HEK293T (cell line): ENCODE data around the gene S100A12.

Experiments used
- CTCF ChIA-PET: fragments of 350-600 bp; formaldehyde crosslinking; extraction: SDS; loops from one replicate; lab custom pipeline; 2021; ENCODE audit warnings: antibody characterized with exemption, inconsistent platforms; lab: Yijun Ruan, JAX
- POLR2A ChIA-PET: fragments of 350-600 bp; formaldehyde crosslinking; extraction: SDS; loops from one replicate; lab custom pipeline; 2020; ENCODE audit warnings: antibody characterized with exemption, inconsistent platforms; lab: Yijun Ruan, JAX
- DNase-seq: peaks from one replicate; pipeline ENCODE4 v3.0.0; 2012; ENCODE audit warnings: mixed read lengths; ENCODE audit errors: extremely low spot score
- ARNT ChIP-seq: fragments of 450-650 bp; IDR thresholded peaks from 2 replicates; pipeline ENCODE4 v1.6.1; 2017; ENCODE audit warnings: mild to moderate bottlenecking
- BHLHE40 ChIP-seq: fragments of 450-650 bp; IDR thresholded peaks from 2 replicates; pipeline ENCODE4 v1.6.1; 2016; ENCODE audit warnings: mild to moderate bottlenecking, moderate library complexity, borderline replicate concordance
- CTBP1 ChIP-seq: fragments of 450-650 bp; IDR thresholded peaks from 2 replicates; pipeline ENCODE4 v1.6.1; 2016; ENCODE audit warnings: borderline replicate concordance
- ELF4 ChIP-seq: fragments of 450-650 bp; IDR thresholded peaks from 2 replicates; pipeline ENCODE4 v1.6.1; 2017; ENCODE audit warnings: antibody characterized with exemption
- FOXA1 ChIP-seq: fragments of 450-650 bp; IDR thresholded peaks from 2 replicates; pipeline ENCODE4 v1.6.1; 2016; ENCODE audit warnings: mild to moderate bottlenecking
- FOXK2 ChIP-seq: fragments of 450-650 bp; IDR thresholded peaks from 2 replicates; pipeline ENCODE4 v1.6.1; 2016; ENCODE audit warnings: mild to moderate bottlenecking
- FOXM1 ChIP-seq: fragments of 450-650 bp; IDR thresholded peaks from 2 replicates; pipeline ENCODE4 v1.6.1; 2017; ENCODE audit warnings: mild to moderate bottlenecking, borderline replicate concordance
- HDGF ChIP-seq: fragments of 450-650 bp; IDR thresholded peaks from 2 replicates; pipeline ENCODE4 v1.6.1; 2017; ENCODE audit warnings: antibody characterized with exemption, borderline replicate concordance
- L3MBTL2 ChIP-seq: fragments of 450-650 bp; conservative IDR thresholded peaks from 2 replicates; pipeline ENCODE4 v1.6.1; 2016; ENCODE audit warnings: mild to moderate bottlenecking
- LEF1 ChIP-seq: fragments of 450-650 bp; IDR thresholded peaks from 2 replicates; pipeline ENCODE4 v1.6.1; 2017; ENCODE audit warnings: mild to moderate bottlenecking, borderline replicate concordance
- NFRKB ChIP-seq: fragments of 450-650 bp; IDR thresholded peaks from 2 replicates; pipeline ENCODE4 v1.6.1; 2016; ENCODE audit warnings: mild to moderate bottlenecking, moderate library complexity
- PKNOX1 ChIP-seq: fragments of 450-650 bp; IDR thresholded peaks from 2 replicates; pipeline ENCODE4 v1.6.1; 2016
- SP1 ChIP-seq: fragments of 450-650 bp; IDR thresholded peaks from 2 replicates; pipeline ENCODE4 v1.6.1; 2017
- SUZ12 ChIP-seq: fragments of 450-650 bp; IDR thresholded peaks from 2 replicates; pipeline ENCODE4 v1.6.1; 2016; ENCODE audit warnings: mild to moderate bottlenecking
- TARDBP ChIP-seq: fragments of 450-650 bp; IDR thresholded peaks from 2 replicates; pipeline ENCODE4 v1.6.1; 2016
- ZNF384 ChIP-seq: fragments of 450-650 bp; IDR thresholded peaks from 2 replicates; pipeline ENCODE4 v1.6.1; 2016

Gene S100A12

GRCh38 chr1:153354515-153355193, 20.8 kb downstream of the S100A12 start:
- DNase-seq: no peak
- ChIA-PET CTCF (interaction anchor here (0.5 to 8.4 kb wide), 17 partner anchors 10 to 631 kb away, joined by 3 to 98 read pairs (median 4); partner anchors contain the start of genes RAB13 and S100A13), POLR2A (interaction anchor here (0.6 kb wide), 1 partner anchor 214 kb away, joined by 3 read pairs; no protein-coding TSS in a partner anchor)
- TF ChIP-seq ELF4 (no peak), HDGF (no peak), LEF1 (no peak), BHLHE40 (no peak), ARNT (no peak), CTBP1 (no peak), TARDBP (no peak), NFRKB (no peak), SP1 (no peak), L3MBTL2 (no peak)

DNA sequence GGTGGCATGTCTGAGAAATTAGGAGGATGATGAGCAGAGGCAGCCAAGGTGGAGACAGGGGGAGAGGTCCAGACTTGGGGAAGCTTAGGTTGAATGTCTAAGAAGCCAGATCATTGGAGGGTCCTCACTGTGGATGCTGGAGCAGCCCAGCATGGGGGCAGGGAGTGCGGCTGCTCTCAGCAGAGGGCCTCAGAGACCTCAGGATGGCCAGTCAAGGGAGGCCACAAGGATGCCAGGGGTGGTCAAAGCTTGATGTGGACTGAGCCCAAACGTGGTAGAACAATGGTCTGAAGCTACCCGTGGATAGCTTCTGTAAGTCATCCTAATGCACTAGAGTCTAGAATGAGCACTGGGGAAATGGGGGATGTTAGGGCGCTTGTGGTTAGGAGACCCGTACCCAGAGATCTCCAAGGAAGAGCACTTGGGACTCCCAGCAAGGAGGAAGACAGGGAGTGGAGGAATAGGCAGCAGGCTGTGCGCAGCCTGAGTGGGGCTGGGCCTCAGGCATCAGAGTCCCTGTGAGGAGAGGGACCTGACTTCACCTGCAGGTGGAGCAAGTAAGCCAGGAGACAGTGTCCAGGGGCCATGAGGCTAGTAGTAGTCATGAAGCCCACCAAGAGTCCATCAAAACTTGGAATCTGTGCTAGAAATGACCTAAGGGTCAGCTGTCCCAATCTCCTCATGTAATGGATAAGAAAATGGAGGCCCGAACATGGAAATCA, 22.0 kb downstream of the S100A12 start:
- DNase-seq: peak; percentile 67
- TF ChIP-seq BHLHE40 (no peak), CTBP1 (no peak), L3MBTL2 (no peak), FOXA1 (no peak), SUZ12 (no peak), ZNF384 (no peak), LEF1 (no peak), ELF4 (no peak)
- ChIA-PET CTCF (interaction anchor here (0.5 to 8.4 kb wide), 18 partner anchors 16 to 633 kb away, joined by 3 to 98 read pairs (median 3); partner anchors contain the start of gene RAB13), POLR2A (interaction anchor here (2.7 kb wide), 1 partner anchor 141 kb away, joined by 5 read pairs; no protein-coding TSS in a partner anchor)

DNA sequence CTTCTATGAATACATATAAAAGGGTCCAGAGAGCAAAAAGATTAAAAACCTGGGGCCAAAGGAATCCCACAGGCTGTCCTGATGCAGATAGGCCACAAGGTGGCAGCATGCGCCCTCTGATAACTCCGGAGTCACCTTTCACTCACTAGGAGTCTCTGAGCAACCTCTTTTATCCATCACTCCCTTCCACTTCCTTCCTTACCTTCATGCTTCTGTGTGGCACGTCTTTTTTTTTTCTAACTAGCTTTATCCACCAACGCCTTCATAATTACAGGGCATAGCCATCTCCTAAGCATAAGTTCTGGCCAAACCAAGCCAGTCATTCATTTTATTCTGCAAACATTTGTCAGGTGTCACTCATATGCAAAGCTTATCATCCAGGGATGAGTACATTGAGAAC, 22.9 kb downstream of the S100A12 start:
- ChIA-PET POLR2A (interaction anchor here (2.7 kb wide), 1 partner anchor 142 kb away, joined by 5 read pairs; no protein-coding TSS in a partner anchor), CTCF (interaction anchor here (0.6 to 8.4 kb wide), 8 partner anchors 114 to 1002 kb away, joined by 3 to 98 read pairs (median 4); no protein-coding TSS in a partner anchor)
- DNase-seq: peak; percentile 81

DNA sequence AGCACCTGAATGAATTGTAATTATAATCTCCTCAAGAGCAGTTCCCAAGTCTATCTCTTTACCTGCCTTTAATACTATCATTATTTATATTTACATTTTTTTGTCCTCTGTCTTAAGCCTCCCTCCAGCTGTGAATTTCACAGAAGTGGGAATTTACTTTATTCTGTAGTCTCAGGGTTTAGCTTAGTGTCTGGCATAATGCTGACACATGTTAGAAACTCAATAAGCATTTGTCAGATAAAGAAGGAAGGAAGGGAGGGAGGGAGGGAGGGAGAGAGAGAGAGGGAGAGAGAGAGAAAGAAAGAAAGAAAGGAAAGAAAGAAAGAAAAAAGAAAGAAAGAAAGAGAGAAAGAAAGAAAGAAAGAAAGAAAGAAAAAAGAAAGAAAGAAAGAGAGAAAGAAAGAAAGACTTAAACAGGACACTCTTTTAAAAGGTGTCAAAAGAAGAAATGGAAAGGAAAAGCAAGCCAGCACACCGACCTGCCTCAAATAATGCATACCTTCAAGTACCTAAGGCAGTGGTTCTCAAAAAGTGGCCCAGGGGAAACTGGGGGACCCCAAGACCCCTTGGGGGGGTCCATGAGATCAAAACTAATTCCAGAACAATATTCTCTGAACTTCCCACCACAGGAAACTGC, 25.0 kb downstream of the S100A12 start:
- ChIA-PET POLR2A (no interaction called here), CTCF (interaction anchor here (8.4 kb wide), 1 partner anchor 144 kb away, joined by 98 read pairs; no protein-coding TSS in a partner anchor)
- no peak for TF ChIP-seq ELF4
- TF ChIP-seq FOXK2: no peak
- TF ChIP-seq FOXM1: no peak
- TF ChIP-seq FOXA1: no peak
- no peak for TF ChIP-seq LEF1
- no peak for TF ChIP-seq SUZ12
- TF ChIP-seq ZNF384: no peak
- TF ChIP-seq NFRKB: no peak
- DNase-seq: no peak

More for the DNA sequence above, 22.9 kb downstream of the S100A12 start:
- TF ChIP-seq BHLHE40: no peak
- TF ChIP-seq PKNOX1: peak; percentile 64

GRCh38 chr1:153349363-153350320, 25.8 kb downstream of the S100A12 start:
- TF ChIP-seq SUZ12 (no peak), CTBP1 (no peak), L3MBTL2 (no peak), LEF1 (no peak), BHLHE40 (no peak), ARNT (no peak), PKNOX1 (no peak), NFRKB (no peak), ZNF384 (no peak), HDGF (no peak), ELF4 (no peak)
- DNase-seq: no peak
- POLR2A ChIA-PET: interaction anchor here (1.3 kb wide), 1 partner anchor 284 kb away, joined by 3 read pairs; the partner anchor contains the start of gene CHTOP
- CTCF ChIA-PET: interaction anchor here (8.4 kb wide), 1 partner anchor 145 kb away, joined by 98 read pairs; no protein-coding TSS in a partner anchor
